Right lobe of liver (tissue), 4 donors: ENCODE data around the gene TCF4.

Experiments
- POLR2A ChIP-seq: fragments of 450-650 bp; IDR thresholded peaks from one replicate; pipeline ENCODE4 v1.6.1; 2017; ENCODE audit warnings: antibody characterized with exemption, mild to moderate bottlenecking
- TF ChIP-seq, protein P1 (sequence below), 4 donors: fragments of 200-600 bp in 3 of 4; fragments of 450-650 bp in 1 of 4; IDR thresholded peaks; one replicate each; pipeline versions ENCODE4 v1.5.1 to v1.8.0; 2016 to 2022; ENCODE audit warnings: antibody characterized with exemption in 4 of 4, mild to moderate bottlenecking in 2 of 4
- donor health status: DM: no; HTN: no; CAD: no.
- donor health status: DM: no; HTN: no; CAD: no.
- donor health status: DM: no; HTN: yes; CAD: no.

DNA sequence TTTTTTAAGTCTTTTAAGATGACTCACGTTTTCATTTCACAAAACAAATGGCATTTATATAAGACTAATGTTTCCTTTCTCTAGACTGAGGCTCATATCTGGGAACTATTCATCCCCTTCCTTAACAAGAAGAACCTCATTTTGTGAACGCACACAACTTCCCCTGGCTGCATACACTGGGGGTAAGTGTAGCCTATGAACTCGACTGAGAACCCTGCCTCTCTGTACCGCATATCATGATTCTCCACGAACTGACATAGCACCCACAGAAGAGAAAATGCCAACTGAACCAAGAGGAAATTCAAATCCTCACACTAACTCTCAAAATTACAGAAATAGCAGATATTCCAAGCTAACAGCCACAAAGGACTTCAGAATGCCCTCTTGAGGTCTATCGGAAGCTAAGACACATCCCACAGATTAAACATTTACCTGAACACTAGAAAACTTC is 236.7 kb downstream of the TCF4 start:
- TF ChIP-seq, protein P1, sequence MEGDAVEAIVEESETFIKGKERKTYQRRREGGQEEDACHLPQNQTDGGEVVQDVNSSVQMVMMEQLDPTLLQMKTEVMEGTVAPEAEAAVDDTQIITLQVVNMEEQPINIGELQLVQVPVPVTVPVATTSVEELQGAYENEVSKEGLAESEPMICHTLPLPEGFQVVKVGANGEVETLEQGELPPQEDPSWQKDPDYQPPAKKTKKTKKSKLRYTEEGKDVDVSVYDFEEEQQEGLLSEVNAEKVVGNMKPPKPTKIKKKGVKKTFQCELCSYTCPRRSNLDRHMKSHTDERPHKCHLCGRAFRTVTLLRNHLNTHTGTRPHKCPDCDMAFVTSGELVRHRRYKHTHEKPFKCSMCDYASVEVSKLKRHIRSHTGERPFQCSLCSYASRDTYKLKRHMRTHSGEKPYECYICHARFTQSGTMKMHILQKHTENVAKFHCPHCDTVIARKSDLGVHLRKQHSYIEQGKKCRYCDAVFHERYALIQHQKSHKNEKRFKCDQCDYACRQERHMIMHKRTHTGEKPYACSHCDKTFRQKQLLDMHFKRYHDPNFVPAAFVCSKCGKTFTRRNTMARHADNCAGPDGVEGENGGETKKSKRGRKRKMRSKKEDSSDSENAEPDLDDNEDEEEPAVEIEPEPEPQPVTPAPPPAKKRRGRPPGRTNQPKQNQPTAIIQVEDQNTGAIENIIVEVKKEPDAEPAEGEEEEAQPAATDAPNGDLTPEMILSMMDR (IDR thresholded peaks at IDR 0.05) = no peak
- TF ChIP-seq POLR2A = no peak
